ENCODE results near the gene ARID5B.
"Not testable (repeated sequence)": the region's sequence is repeated elsewhere in the genome, so short reads cannot be mapped to it uniquely, and the experiment has no call there.

The ARID5B gene

GRCh38 chr10:62019013-62019684 is 117.7 kb downstream of the ARID5B start:
- DNase-seq: no peak

- DNase-seq: no peak
Observed at GRCh38 chr10:62019685-62020359, 118.3 kb downstream of the ARID5B start.

- no peak for DNase-seq
Observed at GRCh38 chr10:62021128-62021665, 119.7 kb downstream of the ARID5B start.

GRCh38 chr10:62021978-62022802 is 120.7 kb downstream of the ARID5B start:
- DNase-seq: no peak

- no peak for DNase-seq
Observed at GRCh38 chr10:62022830-62023229, 121.3 kb downstream of the ARID5B start.

GRCh38 chr10:62023329-62023728 is 121.8 kb downstream of the ARID5B start:
- DNase-seq: no peak

- no peak for DNase-seq
Observed at GRCh38 chr10:62024026-62024701, 122.7 kb downstream of the ARID5B start.

- no peak for DNase-seq
Observed at GRCh38 chr10:62025134-62025794, 123.8 kb downstream of the ARID5B start.

GRCh38 chr10:62025901-62026879 is 124.7 kb downstream of the ARID5B start:
- DNase-seq: no peak

DNA sequence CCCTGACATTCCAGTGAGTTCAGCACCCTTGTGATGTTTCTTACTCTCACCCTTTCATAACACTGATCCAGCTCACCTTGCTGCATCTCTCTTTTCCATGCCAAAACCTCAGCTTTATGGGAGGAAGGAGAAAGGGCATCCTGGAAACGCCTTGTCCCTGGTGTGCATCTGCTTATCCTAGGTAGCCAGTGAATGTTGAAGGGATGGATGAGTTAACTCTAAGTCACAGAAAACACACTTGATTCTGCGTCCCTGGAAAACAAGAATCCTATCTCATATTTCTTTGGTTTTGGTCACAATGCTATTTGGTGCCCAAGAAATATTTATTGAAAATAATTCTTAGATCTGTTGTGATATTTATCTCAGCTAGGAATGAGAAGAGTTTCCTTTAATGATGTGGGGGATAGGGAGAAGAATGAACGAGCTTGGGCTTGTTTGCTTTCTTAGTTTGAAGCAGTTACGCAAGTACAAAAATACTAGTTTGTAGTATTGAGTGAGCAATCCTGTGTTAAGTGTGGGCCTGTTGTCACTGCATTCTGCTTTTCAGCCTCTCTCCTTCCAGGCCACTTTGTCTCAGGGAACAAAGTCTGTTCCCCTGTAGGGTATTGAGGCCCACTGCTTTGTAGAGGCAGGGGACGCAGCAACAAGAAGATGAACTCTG is 126.5 kb downstream of the ARID5B start:
- no peak for DNase-seq

- not testable (repeated sequence) for DNase-seq
Observed at GRCh38 chr10:62028502-62028842, 127.0 kb downstream of the ARID5B start.

DNA sequence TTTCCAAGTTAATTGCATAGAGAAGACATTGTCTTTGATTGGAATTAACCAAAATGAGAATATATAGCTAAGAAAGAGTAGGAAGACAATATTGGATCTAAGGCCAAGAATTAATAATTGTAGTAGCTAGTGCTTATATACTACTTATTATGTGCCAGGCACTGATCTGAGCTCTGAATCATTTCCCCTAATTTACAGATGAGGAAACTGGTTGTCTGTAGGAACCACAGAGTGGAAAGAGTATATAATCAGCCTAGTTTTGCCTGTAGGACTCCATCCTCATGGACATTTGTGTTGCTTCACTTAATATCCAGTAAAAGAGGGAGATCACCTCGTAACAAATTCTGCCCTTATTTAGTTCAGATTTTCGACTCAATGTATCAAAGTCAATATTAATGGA is 127.9 kb downstream of the ARID5B start:
- no peak for DNase-seq

DNA sequence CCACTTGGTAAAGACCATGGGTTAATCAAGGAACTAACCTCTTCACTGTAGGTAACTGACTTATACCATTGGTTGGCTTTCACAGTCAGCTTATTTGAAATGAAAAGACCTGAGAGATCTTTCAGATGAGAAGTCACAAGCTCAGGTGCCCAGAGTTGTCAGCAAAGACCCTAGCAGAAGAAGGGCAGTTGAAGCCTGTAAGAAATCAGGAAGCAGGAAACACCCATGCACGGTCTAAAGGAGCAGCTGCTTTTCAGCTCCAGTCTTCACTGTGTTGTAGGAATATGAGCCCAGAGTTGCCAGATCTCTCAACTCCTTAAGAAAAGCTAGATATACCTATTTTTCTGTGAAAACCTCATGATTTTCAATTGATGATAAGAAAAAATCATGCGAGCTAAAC is 130.0 kb downstream of the ARID5B start:
- DNase-seq: no peak

GRCh38 chr10:62033125-62033524 is 131.6 kb downstream of the ARID5B start:
- no peak for DNase-seq

GRCh38 chr10:62034096-62034640 is 132.7 kb downstream of the ARID5B start:
- DNase-seq: no peak

DNA sequence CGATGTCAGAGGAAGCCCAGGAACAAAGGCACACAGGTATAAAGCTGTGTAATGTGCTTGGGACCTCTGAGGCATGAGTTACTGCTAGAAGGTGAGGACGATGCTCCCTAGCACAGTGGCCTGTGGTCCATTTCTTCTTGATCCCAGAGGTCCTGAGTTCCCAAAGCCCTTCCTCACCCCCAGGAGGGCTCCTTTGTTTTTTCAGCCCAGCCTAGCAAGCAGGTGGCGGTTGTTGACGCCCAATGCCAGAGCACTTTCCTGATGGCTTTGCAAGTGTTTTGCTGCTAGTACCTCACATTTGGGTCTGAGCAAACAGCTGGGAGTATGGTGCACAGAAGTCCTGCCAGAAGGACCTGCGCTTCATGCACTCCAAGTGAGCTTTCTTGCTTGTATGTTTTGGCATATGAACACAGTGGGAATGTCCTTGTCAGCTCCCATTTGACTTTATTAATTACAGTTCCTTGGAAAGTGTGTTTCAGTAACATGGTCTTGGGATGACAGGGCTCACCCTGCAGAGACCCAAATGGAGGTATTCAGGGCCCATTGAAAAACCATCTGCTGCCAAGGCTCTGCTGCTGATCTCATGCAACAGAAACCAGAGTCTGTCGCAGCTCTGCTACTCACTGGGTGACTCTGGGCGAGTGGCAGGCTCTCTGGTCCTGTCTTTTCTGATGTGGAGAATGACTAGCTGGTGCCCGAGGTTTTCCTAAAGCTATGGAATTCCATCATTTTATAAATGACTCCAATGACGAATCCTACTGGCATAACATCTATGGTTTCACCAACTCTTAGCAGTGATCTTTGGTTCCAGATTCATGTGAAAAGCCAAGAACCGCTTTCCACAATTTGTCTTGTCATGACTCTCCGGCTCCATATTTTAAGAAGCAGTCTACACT is 134.9 kb downstream of the ARID5B start:
- DNase-seq: no peak

DNA sequence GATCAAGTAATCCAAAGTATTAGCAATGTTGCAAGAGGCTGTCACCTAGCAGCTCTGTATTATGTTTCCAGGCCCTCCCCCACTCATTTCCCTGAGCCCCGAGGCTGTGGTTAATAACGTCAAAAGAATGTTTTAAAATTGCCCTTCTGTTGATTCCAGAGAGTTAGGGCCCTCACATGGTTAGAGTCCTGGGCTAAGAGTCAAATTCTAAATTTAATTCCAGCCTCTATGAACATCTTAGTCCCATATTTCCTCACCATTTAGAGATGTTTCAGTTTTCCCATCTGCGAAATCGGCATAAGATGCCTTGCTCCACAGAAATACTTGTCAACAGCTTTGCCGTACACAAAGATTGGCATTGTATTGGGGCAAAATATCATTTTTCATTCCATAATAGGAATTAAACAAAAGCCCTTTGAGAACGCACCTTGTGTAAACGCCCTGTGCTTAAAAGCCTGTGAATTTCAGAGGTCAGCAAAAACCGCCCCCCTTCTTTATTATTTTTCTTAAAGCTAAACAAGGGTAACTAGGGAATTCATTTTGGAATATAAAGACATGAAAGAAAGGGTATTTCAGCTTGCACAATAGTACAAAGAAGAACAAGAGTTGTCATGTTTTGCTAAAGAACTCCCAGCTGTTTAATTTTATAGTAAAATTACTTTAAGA is 135.8 kb downstream of the ARID5B start:
- no peak for DNase-seq

DNA sequence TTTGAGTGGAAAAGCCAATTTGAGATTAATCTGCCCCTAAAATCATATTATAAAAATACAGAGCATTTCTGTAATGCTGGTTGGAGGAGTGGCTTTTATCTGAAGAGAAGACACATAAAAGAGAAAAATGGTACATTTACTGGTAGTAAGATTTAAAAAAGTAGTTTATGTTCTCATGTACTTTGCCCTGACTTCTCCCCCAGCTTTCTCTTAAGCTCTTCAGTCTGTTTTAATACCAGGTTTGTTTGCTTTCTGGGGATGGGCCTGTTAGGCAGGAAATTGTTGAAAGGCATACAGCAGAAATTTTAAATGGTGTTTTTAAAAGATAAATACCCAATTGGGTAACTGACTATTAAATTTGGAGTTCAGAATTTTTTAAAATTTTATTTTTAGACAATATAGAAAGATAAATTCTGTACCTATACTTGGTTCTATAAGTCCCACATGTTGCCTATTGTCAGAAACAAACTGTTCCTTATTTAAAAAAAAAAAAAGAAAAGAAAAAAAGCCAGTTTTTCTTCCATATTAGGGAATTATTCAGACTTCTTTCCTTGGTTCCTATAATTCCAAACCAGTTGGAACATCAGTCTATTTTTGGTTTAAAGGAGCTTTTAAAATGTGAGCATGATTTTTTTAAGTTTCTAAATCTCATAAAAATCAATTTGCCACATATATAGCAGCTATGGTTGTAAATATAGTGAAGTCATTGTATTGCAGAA is 136.6 kb downstream of the ARID5B start:
- DNase-seq: no peak
